Measurements from ENCODE around the gene SCTR.

SCTR gene

GRCh38 chr2:119487434-119488244, 36.6 kb downstream of the SCTR start:
- DNase-seq (ENCODE audit: low read depth in 3 of 3), result no peak

- DNase-seq (ENCODE audit: low read depth in 3 of 3), result no peak
These were observed 37.4 kb downstream of the SCTR start for GRCh38 chr2:119486886-119487285.

GRCh38 chr2:119486196-119486827, 38.0 kb downstream of the SCTR start:
- no peak for DNase-seq (ENCODE audit: low read depth in 3 of 3)

GRCh38 chr2:119485336-119486110, 38.8 kb downstream of the SCTR start:
- no peak for DNase-seq (ENCODE audit: low read depth in 3 of 3)

- no peak for DNase-seq (ENCODE audit: low read depth in 3 of 3)
These were observed 39.4 kb downstream of the SCTR start for GRCh38 chr2:119484834-119485233.

GRCh38 chr2:119483896-119484718, 40.2 kb downstream of the SCTR start:
- no peak for DNase-seq (ENCODE audit: low read depth in 3 of 3)

- no peak for DNase-seq (ENCODE audit: low read depth in 3 of 3)
These were observed 40.9 kb downstream of the SCTR start for GRCh38 chr2:119483395-119483753.

GRCh38 chr2:119482481-119483394, 41.5 kb downstream of the SCTR start:
- DNase-seq (ENCODE audit: low read depth in 3 of 3), result no peak

GRCh38 chr2:119481501-119482455, 42.5 kb downstream of the SCTR start:
- DNase-seq (ENCODE audit: low read depth in 3 of 3), result no peak

GRCh38 chr2:119480718-119481142, 43.6 kb downstream of the SCTR start:
- DNase-seq (ENCODE audit: low read depth in 3 of 3), result no peak

GRCh38 chr2:119480184-119480583, 44.1 kb downstream of the SCTR start:
- DNase-seq (ENCODE audit: low read depth in 3 of 3), result no peak

- DNase-seq (ENCODE audit: low read depth in 3 of 3), result no peak
These were observed 45.3 kb downstream of the SCTR start for GRCh38 chr2:119478978-119479295.

GRCh38 chr2:119478188-119478977, 45.9 kb downstream of the SCTR start:
- no peak for DNase-seq (ENCODE audit: low read depth in 3 of 3)

- DNase-seq (ENCODE audit: low read depth in 3 of 3), result no peak
These were observed 47.2 kb downstream of the SCTR start for GRCh38 chr2:119477113-119477505.

- peak in 2 of 3 experiments; percentile 3 to 31 for DNase-seq (ENCODE audit: low read depth in 3 of 3)
These were observed 47.8 kb downstream of the SCTR start for GRCh38 chr2:119476301-119477112.

GRCh38 chr2:119475857-119476244, 48.4 kb downstream of the SCTR start:
- DNase-seq (ENCODE audit: low read depth in 3 of 3), result no peak

GRCh38 chr2:119475225-119475856, 48.9 kb downstream of the SCTR start:
- DNase-seq (ENCODE audit: low read depth in 3 of 3), result no peak

All from stimulated activated CD4-positive, alpha-beta T cell treated with anti-CD3 and anti-CD28 coated beads, TNF-alpha, amount 100 ng/mL, for 24 hours (primary cell).